ENCODE data around the gene C1orf141. TPM values are rescaled to one million over a fixed set of nuclear protein-coding genes. Genes with fewer than 3 reads are reported as not detected.

The C1orf141 gene
- total and polyA plus RNA-seq, 12 donors: 0.61 TPM; not detected in 11

DNA sequence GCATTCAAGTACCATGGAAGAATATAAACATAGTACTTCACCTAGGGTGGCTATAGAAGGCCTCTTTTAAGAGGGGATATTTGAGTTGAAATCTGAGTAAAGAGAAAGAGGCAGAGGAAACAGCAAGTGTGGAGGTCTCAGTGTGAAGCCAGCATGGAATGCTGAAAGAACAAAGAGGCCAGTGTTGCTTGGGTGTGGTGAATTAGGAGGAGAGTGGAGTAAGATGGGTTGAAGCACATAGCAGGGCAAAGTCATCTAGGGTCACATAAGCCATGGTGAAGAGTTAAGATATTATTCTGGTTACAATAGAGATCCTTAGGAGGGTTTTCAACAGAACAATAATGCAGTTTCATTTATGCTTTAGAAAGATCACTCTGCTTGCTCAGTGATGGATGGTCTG, 37.5 kb downstream of the C1orf141 start:
- DNase-seq: no peak
- no peak overlapping the region for H3K4me3 ChIP-seq
- TF ChIP-seq, protein P1, sequence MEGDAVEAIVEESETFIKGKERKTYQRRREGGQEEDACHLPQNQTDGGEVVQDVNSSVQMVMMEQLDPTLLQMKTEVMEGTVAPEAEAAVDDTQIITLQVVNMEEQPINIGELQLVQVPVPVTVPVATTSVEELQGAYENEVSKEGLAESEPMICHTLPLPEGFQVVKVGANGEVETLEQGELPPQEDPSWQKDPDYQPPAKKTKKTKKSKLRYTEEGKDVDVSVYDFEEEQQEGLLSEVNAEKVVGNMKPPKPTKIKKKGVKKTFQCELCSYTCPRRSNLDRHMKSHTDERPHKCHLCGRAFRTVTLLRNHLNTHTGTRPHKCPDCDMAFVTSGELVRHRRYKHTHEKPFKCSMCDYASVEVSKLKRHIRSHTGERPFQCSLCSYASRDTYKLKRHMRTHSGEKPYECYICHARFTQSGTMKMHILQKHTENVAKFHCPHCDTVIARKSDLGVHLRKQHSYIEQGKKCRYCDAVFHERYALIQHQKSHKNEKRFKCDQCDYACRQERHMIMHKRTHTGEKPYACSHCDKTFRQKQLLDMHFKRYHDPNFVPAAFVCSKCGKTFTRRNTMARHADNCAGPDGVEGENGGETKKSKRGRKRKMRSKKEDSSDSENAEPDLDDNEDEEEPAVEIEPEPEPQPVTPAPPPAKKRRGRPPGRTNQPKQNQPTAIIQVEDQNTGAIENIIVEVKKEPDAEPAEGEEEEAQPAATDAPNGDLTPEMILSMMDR (IDR thresholded peaks at IDR 0.05): no peak
- TF ChIP-seq POLR2A (IDR thresholded peaks at IDR 0.05): no peak
- H3K27me3 ChIP-seq: no peaks in the 10 kb centered on the region
- no peaks in the 10 kb centered on the region for H3K9me3 ChIP-seq (replicated peaks in 1 of 3)
- no peaks in the 10 kb centered on the region for H3K4me1 ChIP-seq (replicated peaks in 1 of 2)
- intact Hi-C loops (cut with DNase I): no loop called here
- H3K27ac ChIP-seq: no peak overlapping the region
- no peaks in the 10 kb centered on the region for H3K36me3 ChIP-seq (replicated peaks in 1 of 2)

DNA sequence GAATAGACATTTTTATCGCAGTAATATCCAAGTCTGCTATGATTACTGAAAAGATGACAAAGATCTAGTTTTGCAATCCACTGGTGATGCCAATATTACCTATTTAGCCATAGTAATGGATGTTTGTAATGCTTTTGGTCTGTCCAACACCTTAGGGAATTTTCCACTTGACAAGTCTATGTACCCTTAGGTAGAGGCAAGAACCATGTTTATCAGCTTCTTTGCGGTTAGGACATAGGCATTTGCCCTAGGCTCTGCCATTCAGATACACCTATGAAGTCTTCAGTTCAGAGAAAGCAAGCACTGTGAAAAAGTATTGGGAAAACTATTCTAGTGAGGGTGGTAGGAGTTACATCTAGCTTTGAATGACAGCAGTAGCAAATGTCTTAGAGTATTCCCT, 40.6 kb downstream of the C1orf141 start:
- 82 to 96% (median 86%) methylated on average over 2 of the region's 2 CpGs for WGBS, 4 donors
- no peak for DNase-seq
- Histone ChIP-seq H3K4me1 (replicated peaks in 1 of 2) (no peaks in the 10 kb centered on the region), H3K4me3 (no peak overlapping the region), H3K9me3 (replicated peaks in 1 of 3) (no peaks in the 10 kb centered on the region), H3K36me3 (replicated peaks in 1 of 2) (no peaks in the 10 kb centered on the region), H3K27ac (no peak overlapping the region), H3K27me3 (no peaks in the 10 kb centered on the region)
- no peak for TF ChIP-seq POLR2A (IDR thresholded peaks at IDR 0.05)
- TF ChIP-seq, protein P1 (IDR thresholded peaks at IDR 0.05): no peak
- intact Hi-C loops (cut with DNase I): no loop called here

DNA sequence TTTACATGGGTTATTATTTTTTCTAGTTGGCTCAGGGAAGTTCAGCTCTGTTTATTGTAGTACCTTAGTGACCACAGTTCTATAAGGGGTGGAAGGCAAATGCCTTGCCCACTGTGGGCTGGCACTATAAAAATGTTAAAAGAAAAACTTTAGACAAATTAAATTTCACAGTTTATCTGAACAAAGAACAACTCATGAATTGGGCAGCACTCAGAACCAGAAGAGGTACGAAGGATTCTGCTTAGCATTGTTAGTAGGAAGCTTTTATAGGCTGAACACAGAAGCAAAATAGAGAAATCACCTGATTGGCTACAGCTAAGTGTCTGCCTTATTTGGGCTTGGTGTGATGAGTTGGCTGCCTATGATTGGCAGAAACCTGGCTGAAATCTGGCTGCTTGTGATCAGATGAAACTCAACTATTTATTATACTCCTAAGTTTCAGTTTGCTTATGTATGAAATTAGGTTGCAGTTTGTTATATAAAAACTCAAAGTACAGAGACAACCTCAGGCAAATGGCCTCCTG, 45.0 kb downstream of the C1orf141 start:
- intact Hi-C loops (cut with DNase I): no loop called here

DNA sequence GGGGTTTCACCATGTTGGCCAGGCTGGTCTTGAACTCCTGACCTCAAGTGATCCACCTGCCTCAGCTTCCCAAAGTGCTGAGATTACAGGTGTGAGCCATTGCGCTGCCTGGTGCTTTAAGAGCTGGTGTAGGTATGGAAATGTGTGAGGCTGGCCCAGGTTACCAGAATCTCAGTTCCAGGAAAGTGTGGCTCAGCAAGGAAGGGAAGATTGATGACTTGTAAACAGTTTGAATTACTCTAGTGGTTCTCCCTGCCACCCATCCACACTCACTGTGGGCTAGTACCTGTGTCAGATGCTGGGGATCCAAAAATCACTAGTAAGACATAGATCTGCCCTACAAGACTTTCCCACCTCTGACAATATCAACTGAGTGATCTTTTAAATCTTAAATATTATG, 46.3 kb downstream of the C1orf141 start:
- no peak for TF ChIP-seq POLR2A (IDR thresholded peaks at IDR 0.05)
- TF ChIP-seq, protein P1 (IDR thresholded peaks at IDR 0.05): no peak
- WGBS, 4 donors: 90 to 100% (median 98%) methylated on average over 1 of the region's 1 CpG

More for the DNA sequence above, 45.0 kb downstream of the C1orf141 start:
- Histone ChIP-seq H3K36me3 (replicated peaks in 1 of 2) (no peaks in the 10 kb centered on the region), H3K4me3 (no peak overlapping the region), H3K27me3 (no peaks in the 10 kb centered on the region), H3K4me1 (replicated peaks in 1 of 2) (no peaks in the 10 kb centered on the region), H3K9me3 (replicated peaks in 1 of 3) (no peaks in the 10 kb centered on the region), H3K27ac (no peak overlapping the region)
- DNase-seq: no peak
- no peak for TF ChIP-seq POLR2A (IDR thresholded peaks at IDR 0.05)
- TF ChIP-seq, protein P1 (IDR thresholded peaks at IDR 0.05): no peak
- WGBS, 4 donors: 84 to 95% (median 90%) methylated on average over 1 of the region's 1 CpG

More for the DNA sequence above, 46.3 kb downstream of the C1orf141 start:
- no peak overlapping the region for H3K4me3 ChIP-seq
- H3K36me3 ChIP-seq (replicated peaks in 1 of 2): no peaks in the 10 kb centered on the region
- no peaks in the 10 kb centered on the region for H3K9me3 ChIP-seq (replicated peaks in 1 of 3)
- no peak for DNase-seq
- H3K27me3 ChIP-seq: no peaks in the 10 kb centered on the region
- intact Hi-C loops (cut with DNase I): no loop called here
- H3K27ac ChIP-seq: no peak overlapping the region
- no peaks in the 10 kb centered on the region for H3K4me1 ChIP-seq (replicated peaks in 1 of 2)

Data from adrenal gland (tissue), 12 donors.